Spleen (tissue), 7 donors: Measurements from ENCODE around the gene BIN2.

Experiments used
- CTCF ChIP-seq, 11 experiments: fragments of 200-600 bp in 7 of 11; fragments of 450-650 bp in 4 of 11; sonication (generic) in 4 of 11; IDR thresholded peaks in 8 of 11; conservative IDR thresholded peaks in 3 of 11; 1 replicate in 7 of 11; 2 replicates in 4 of 11; pipeline versions ENCODE4 v1.4.0 to v1.8.0; 2016 to 2021; ENCODE audit warnings: antibody characterized with exemption in 11 of 11, inconsistent platforms in 4 of 11, mild to moderate bottlenecking in 1 of 11
- POLR2AphosphoS5 ChIP-seq, 3 donors: sonication (generic); formaldehyde crosslinking; IDR thresholded peaks; one replicate each; pipeline ENCODE4 v1.5.1; 2017; ENCODE audit warnings: antibody characterized with exemption in 3 of 3
- donor health status: DM: no; HTN: no; CAD: no; lungs with moderate emphysema.
- donor health status: DM: no; HTN: no; CAD: no.
- donor health status: DM: no; HTN: no; CAD: no.

- no peak for TF ChIP-seq CTCF (IDR thresholded peaks at IDR 0.05 in 8 of 11, conservative IDR thresholded peaks at IDR 0.05 in 3 of 11)
- TF ChIP-seq POLR2AphosphoS5 (IDR thresholded peaks at IDR 0.05) = no peak
Measured at GRCh38 chr12:51365276-51365675, 41.3 kb upstream of the BIN2 start.
